CD14-positive monocyte (primary cell): ENCODE data around the gene CDKL5. TPM values are rescaled to one million over a fixed set of nuclear protein-coding genes. Genes with fewer than 3 reads are reported as not detected.

Experiments used
- DNase-seq, 3 donors: peaks; one replicate each; pipeline ENCODE4 v3.0.0-alpha.2; 2011 to 2022
- H2AFZ ChIP-seq: 2 replicates; pipeline ENCODE4 v1.6.0; 2012; ENCODE audit warnings: mild to moderate bottlenecking, low read depth, low read length, inconsistent platforms; ENCODE audit not compliant: insufficient read depth, poor library complexity, severe bottlenecking
- H3K27ac ChIP-seq, 2 donors: 1 replicate in 1 of 2; 2 replicates in 1 of 2; pipeline ENCODE4 v1.5.1; 2012 to 2013; ENCODE audit warnings: low read length in 2 of 2, control low read depth in 1 of 2, inconsistent platforms in 1 of 2, low read depth in 1 of 2, mild to moderate bottlenecking in 1 of 2
- H3K27me3 ChIP-seq, 2 donors: one replicate each; pipeline versions ENCODE4 v1.6.0 to v1.6.1; 2011 to 2013; ENCODE audit warnings: low read length in 2 of 2; ENCODE audit not compliant: control insufficient read depth in 2 of 2, insufficient read depth in 2 of 2
- H3K36me3 ChIP-seq, 2 donors: replicated peaks in 1 of 2; 1 replicate in 1 of 2; 2 replicates in 1 of 2; pipeline versions ENCODE4 v1.5.1 to v1.6.1; 2012 to 2013; ENCODE audit warnings: low read length in 2 of 2, control low read depth in 1 of 2, inconsistent platforms in 1 of 2, mild to moderate bottlenecking in 1 of 2; ENCODE audit not compliant: insufficient read depth in 2 of 2, control insufficient read depth in 1 of 2
- H3K4me1 ChIP-seq, 2 donors: 1 replicate in 1 of 2; 2 replicates in 1 of 2; pipeline versions ENCODE4 v1.5.1 to v1.6.1; 2012 to 2013; ENCODE audit warnings: low read length in 2 of 2, control low read depth in 1 of 2, inconsistent platforms in 1 of 2, mild to moderate bottlenecking in 1 of 2, moderate library complexity in 1 of 2; ENCODE audit not compliant: insufficient read depth in 2 of 2, control insufficient read depth in 1 of 2
- H3K4me2 ChIP-seq: replicated peaks from 2 replicates; pipeline ENCODE3; 2012; ENCODE audit warnings: low read length, moderate library complexity, mild to moderate bottlenecking; ENCODE audit not compliant: poor library complexity, severe bottlenecking; ENCODE audit errors: extremely low read depth
- H3K4me3 ChIP-seq, 3 experiments: fragments of 200-600 bp in 1 of 3; sonication (generic) in 1 of 3; replicated peaks in 1 of 3; 1 replicate in 2 of 3; 2 replicates in 1 of 3; pipeline ENCODE4 v1.5.1; 2011 to 2013; ENCODE audit warnings: low read length in 3 of 3, mild to moderate bottlenecking in 3 of 3, control low read depth in 2 of 3, low read depth in 2 of 3, inconsistent platforms in 1 of 3, moderate library complexity in 1 of 3
- H3K79me2 ChIP-seq: 2 replicates; pipeline ENCODE4 v1.6.0; 2012; ENCODE audit warnings: mild to moderate bottlenecking, control low read depth, inconsistent platforms, low read length, moderate library complexity; ENCODE audit not compliant: insufficient read depth
- H3K9ac ChIP-seq: 2 replicates; pipeline ENCODE4 v1.6.0; 2017; ENCODE audit warnings: low read length, mild to moderate bottlenecking; ENCODE audit not compliant: insufficient read depth, poor library complexity, severe bottlenecking
- H3K9me3 ChIP-seq, 2 donors: replicated peaks in 1 of 2; 1 replicate in 1 of 2; 2 replicates in 1 of 2; pipeline versions ENCODE4 v1.5.1 to v1.6.1; 2012 to 2013; ENCODE audit warnings: low read length in 2 of 2, control low read depth in 1 of 2; ENCODE audit not compliant: control insufficient read depth in 1 of 2, insufficient read depth in 1 of 2
- H4K20me1 ChIP-seq: 2 replicates; pipeline ENCODE4 v1.6.0; 2012; ENCODE audit warnings: mild to moderate bottlenecking, low read length, control low read depth, moderate library complexity; ENCODE audit not compliant: insufficient read depth
- H3K27ac Mint-ChIP-seq, 7 donors: one replicate each; pipeline ENCODE4 v1.8.0; 2020; ENCODE audit warnings: mild to moderate bottlenecking in 7 of 7, mixed read lengths in 7 of 7, moderate library complexity in 6 of 7, inconsistent platforms in 2 of 7
- H3K27me3 Mint-ChIP-seq, 3 donors: one replicate each; pipeline ENCODE4 v1.8.0; 2021 to 2022; ENCODE audit warnings: low read depth in 3 of 3, mild to moderate bottlenecking in 3 of 3, mixed read lengths in 3 of 3, moderate library complexity in 3 of 3, inconsistent platforms in 1 of 3
- H3K36me3 Mint-ChIP-seq, 2 donors: one replicate each; pipeline ENCODE4 v1.8.0; 2020; ENCODE audit warnings: mixed read lengths in 2 of 2, inconsistent platforms in 1 of 2, mild to moderate bottlenecking in 1 of 2
- H3K4me1 Mint-ChIP-seq: one replicate; pipeline ENCODE4 v1.8.0; 2020; ENCODE audit warnings: mild to moderate bottlenecking, mixed read lengths
- H3K4me3 Mint-ChIP-seq, 2 donors: one replicate each; pipeline ENCODE4 v1.8.0; 2020; ENCODE audit warnings: mild to moderate bottlenecking in 2 of 2, mixed read lengths in 2 of 2, moderate library complexity in 1 of 2
- H3K9me3 Mint-ChIP-seq, 7 donors: one replicate each; pipeline ENCODE4 v1.8.0; 2020 to 2022; ENCODE audit warnings: mixed read lengths in 7 of 7, mild to moderate bottlenecking in 6 of 7, moderate library complexity in 6 of 7, inconsistent platforms in 2 of 7
- CTCF ChIP-seq: fragments of 200-600 bp; IDR thresholded peaks from one replicate; pipeline ENCODE4 v1.8.0; 2022; ENCODE audit warnings: antibody characterized with exemption, mild to moderate bottlenecking
- WGBS: methylation state at CpG from one replicate; pipeline ENCODE4 v1.1.5; 2013; ENCODE audit warnings: missing lambda C conversion rate; ENCODE audit not compliant: insufficient coverage; 5-methylcytosine and 5-hydroxymethylcytosine counted together
- intact Hi-C, 2 donors: fragments of 100-400 bp; cut with micrococcal nuclease; formaldehyde crosslinking; loops; one replicate each; pipeline versions ENCODE4 v1.15.0 to v1.15.1; 2023
- polyA plus RNA-seq, 3 donors: library from polyadenylated mRNA; depleted of rRNA in 1 of 3; unstranded in 2 of 3; stranded (reverse) in 1 of 3; fragments of 300-500 nt in 2 of 3; fragments of >200 nt in 1 of 3; fragmentation: Illumina TruSeq in 2 of 3; gene quantifications; 1 replicate in 2 of 3; 2 replicates in 1 of 3; pipeline ENCODE4 v1.2.3, GENCODE V29; 2012 to 2021

The CDKL5 gene
- polyA plus RNA-seq, 3 donors: 0.54 to 3.6 (median 1.4) TPM

DNA sequence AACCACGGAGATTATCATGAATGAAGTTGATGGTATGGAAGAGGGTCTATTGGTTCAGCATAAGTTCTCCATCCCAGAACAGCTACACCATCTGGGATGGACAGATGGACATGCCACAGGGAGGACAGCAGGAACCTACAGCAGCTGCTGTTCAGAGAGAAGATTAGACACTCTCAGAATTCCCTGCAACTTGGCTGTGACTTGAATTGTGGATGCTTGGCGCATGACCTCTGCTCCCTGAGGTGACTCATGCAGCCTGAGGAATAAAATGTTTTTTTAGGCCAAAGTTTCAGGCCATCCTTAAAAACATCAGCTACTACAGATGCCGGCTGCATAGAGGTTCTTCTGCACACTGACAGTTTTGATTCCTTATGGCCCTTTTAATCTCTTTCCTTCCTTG lies 149.2 kb downstream of the CDKL5 start:
- H3K36me3 ChIP-seq: no peaks in the 10 kb centered on the region
- no peak overlapping the region for H3K27ac ChIP-seq
- H3K36me3 Mint-ChIP-seq: peaks cover 0 to 4% of the 10 kb centered on the region in 2 donors
- no peaks in the 10 kb centered on the region for H3K9me3 ChIP-seq
- no peaks in the 10 kb centered on the region for H3K27me3 ChIP-seq
- H3K9me3 Mint-ChIP-seq: peaks cover 0 to 2% (median 0%) of the 10 kb centered on the region in 7 donors
- no peak overlapping the region for H3K4me3 ChIP-seq
- H2AFZ ChIP-seq: no peak overlapping the region
- no peaks in the 10 kb centered on the region for H4K20me1 ChIP-seq
- no peak overlapping the region for H3K4me3 Mint-ChIP-seq
- no peak overlapping the region for H3K4me2 ChIP-seq
- H3K27me3 Mint-ChIP-seq: peaks cover 0 to 2% (median 0%) of the 10 kb centered on the region in 3 donors
- no peaks in the 10 kb centered on the region for H3K4me1 Mint-ChIP-seq
- no peak overlapping the region for H3K27ac Mint-ChIP-seq
- no peaks in the 10 kb centered on the region for H3K79me2 ChIP-seq
- no peak overlapping the region for H3K9ac ChIP-seq
- TF ChIP-seq CTCF: no peak
- DNase-seq: no peak
- 100% methylated on average over 1 of the region's 3 CpGs for WGBS
- intact Hi-C loops: no loop called here
- no peaks in the 10 kb centered on the region for H3K4me1 ChIP-seq

DNA sequence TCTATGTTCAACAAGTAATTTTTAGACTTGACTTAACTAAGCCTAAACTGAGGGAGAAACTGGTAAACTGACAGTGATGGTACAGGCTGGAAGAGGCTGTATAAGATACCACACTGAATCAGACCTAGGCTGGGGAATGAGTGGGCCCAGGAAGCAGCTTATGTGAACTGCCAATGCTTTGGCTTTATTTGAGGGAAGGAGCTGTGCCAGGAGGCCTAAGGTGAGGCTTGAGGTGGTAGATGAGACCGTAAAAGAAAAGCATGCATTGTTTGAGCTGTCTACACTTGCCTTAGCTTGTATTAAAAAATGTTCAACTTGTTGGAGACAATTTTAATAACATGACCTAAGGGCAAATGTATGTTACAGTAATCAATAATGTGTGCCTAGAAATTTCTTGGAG lies 150.3 kb downstream of the CDKL5 start:
- Histone ChIP-seq H2AFZ (no peak overlapping the region), H3K9ac (no peak overlapping the region), H3K27ac (no peak overlapping the region), H3K4me2 (no peak overlapping the region), H3K4me1 (no peaks in the 10 kb centered on the region), H3K36me3 (peaks cover 0 to 4% of the 10 kb centered on the region in 2 donors), H3K4me3 (no peak overlapping the region), H3K9me3 (no peaks in the 10 kb centered on the region), H4K20me1 (no peaks in the 10 kb centered on the region), H3K79me2 (no peaks in the 10 kb centered on the region), H3K27me3 (no peaks in the 10 kb centered on the region)
- TF ChIP-seq CTCF: no peak
- Mint-ChIP-seq H3K4me1 (no peaks in the 10 kb centered on the region), H3K9me3 (peaks cover 0 to 2% (median 0%) of the 10 kb centered on the region in 7 donors), H3K36me3 (peaks cover 0 to 5% of the 10 kb centered on the region in 2 donors), H3K27ac (no peak overlapping the region), H3K27me3 (peaks cover 0 to 2% (median 0%) of the 10 kb centered on the region in 3 donors), H3K4me3 (no peak overlapping the region)
- WGBS: no CpG with 5 or more reads among the region's 1 CpG
- DNase-seq: no peak
- intact Hi-C loops: no loop called here
